HepG2 (cell line): ENCODE data around the gene NNAT. TPM values are rescaled to one million over a fixed set of nuclear protein-coding genes. Genes with fewer than 3 reads are reported as not detected.

Experiments used
- ETV5 ChIP-seq: IDR thresholded peaks from 2 replicates; pipeline ENCODE4 v1.6.1; 2018; ENCODE audit warnings: missing biosample characterization, missing genetic modification reagents, inconsistent platforms, borderline replicate concordance
- FOSL2 ChIP-seq: sonication (generic); formaldehyde crosslinking; IDR thresholded peaks from 2 replicates; pipeline ENCODE4 v1.4.0; 2020; ENCODE audit warnings: missing genetic modification reagents
- NCOA1 ChIP-seq: sonication (generic); formaldehyde crosslinking; IDR thresholded peaks from 2 replicates; pipeline ENCODE4 v1.9.0; 2021; ENCODE audit warnings: missing genetic modification reagents
- RFX5 ChIP-seq: IDR thresholded peaks from 2 replicates; pipeline ENCODE4 v1.6.1; 2011; ENCODE audit warnings: low read depth, low read length, improper control_type of control experiment
- SMC3 ChIP-seq: IDR thresholded peaks from 2 replicates; pipeline ENCODE4 v1.6.1; 2011; ENCODE audit warnings: low read length, improper control_type of control experiment
- THAP11 ChIP-seq: IDR thresholded peaks from 2 replicates; pipeline ENCODE4 v1.6.1; 2016; ENCODE audit warnings: missing biosample characterization, missing genetic modification reagents
- ZFX ChIP-seq: sonication (generic); formaldehyde crosslinking; IDR thresholded peaks from 2 replicates; pipeline ENCODE4 v1.4.0; 2020; ENCODE audit warnings: mild to moderate bottlenecking, low read depth, missing genetic modification reagents, moderate library complexity
- ZNF772 ChIP-seq: sonication (generic); formaldehyde crosslinking; IDR thresholded peaks from 2 replicates; pipeline ENCODE4 v1.5.0; 2020; ENCODE audit warnings: mild to moderate bottlenecking, missing genetic modification reagents
- ZNF775 ChIP-seq: sonication (generic); formaldehyde crosslinking; IDR thresholded peaks from 2 replicates; pipeline ENCODE4 v1.4.0; 2020; ENCODE audit warnings: missing genetic modification reagents, mild to moderate bottlenecking, moderate library complexity, borderline replicate concordance
- polyA plus RNA-seq, 8 experiments: library from polyadenylated mRNA; depleted of rRNA in 3 of 8; stranded (reverse) in 7 of 8; unstranded in 1 of 8; fragments of >200 nt; fragmentation: Illumina TruSeq in 4 of 8; extraction: Trizol in 4 of 8; gene quantifications; 2 replicates each; pipeline versions ENCODE4 v1.2.1 to v1.2.3, GENCODE V29; 2011 to 2016; ENCODE audit warnings: low read depth in 4 of 8, missing spikeins in 1 of 8, mixed read lengths in 1 of 8; ENCODE audit not compliant: insufficient read depth in 1 of 8
- total RNA-seq, 5 experiments: library from RNA; depleted of rRNA; stranded (reverse); fragments of >200 nt; fragmentation: Illumina TruSeq; extraction: Trizol; gene quantifications; 2 replicates each; pipeline ENCODE4 v1.2.3, GENCODE V29; 2016; ENCODE audit warnings: low read depth in 1 of 5
- TF ChIP-seq, protein P1 (sequence below): sonication (generic); formaldehyde crosslinking; IDR thresholded peaks from 2 replicates; pipeline ENCODE4 v1.8.1; 2023; ENCODE audit warnings: missing genetic modification reagents, inconsistent platforms, borderline replicate concordance
- TF ChIP-seq, protein P2 (sequence below): IDR thresholded peaks from 2 replicates; pipeline ENCODE4 v1.4.0; 2020; ENCODE audit warnings: mild to moderate bottlenecking, missing genetic modification reagents

The NNAT gene
- total and polyA plus RNA-seq, 2 of the 13 experiments (the other 11 are each of a cell fraction or from before 2014, with no cell fraction given) = not detected

- TF ChIP-seq, protein P1, sequence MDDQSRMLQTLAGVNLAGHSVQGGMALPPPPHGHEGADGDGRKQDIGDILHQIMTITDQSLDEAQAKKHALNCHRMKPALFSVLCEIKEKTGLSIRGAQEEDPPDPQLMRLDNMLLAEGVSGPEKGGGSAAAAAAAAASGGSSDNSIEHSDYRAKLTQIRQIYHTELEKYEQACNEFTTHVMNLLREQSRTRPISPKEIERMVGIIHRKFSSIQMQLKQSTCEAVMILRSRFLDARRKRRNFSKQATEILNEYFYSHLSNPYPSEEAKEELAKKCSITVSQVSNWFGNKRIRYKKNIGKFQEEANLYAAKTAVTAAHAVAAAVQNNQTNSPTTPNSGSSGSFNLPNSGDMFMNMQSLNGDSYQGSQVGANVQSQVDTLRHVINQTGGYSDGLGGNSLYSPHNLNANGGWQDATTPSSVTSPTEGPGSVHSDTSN (CRISPR knock-in tag) = no peak
- TF ChIP-seq RFX5 = 0 out of 2 replicates have a peak, but pooled peaks have one; percentile 13
- TF ChIP-seq ETV5 = 0 out of 2 replicates have a peak, but pooled peaks have one; percentile 25
- TF ChIP-seq FOSL2 (CRISPR knock-in tag) = 0 out of 2 replicates have a peak, but pooled peaks have one; percentile 17
- TF ChIP-seq NCOA1 (CRISPR knock-in tag) = peak; percentile 47; the same call in 1 of the 2 replicates
- TF ChIP-seq SMC3 = peak; percentile 68
- TF ChIP-seq ZNF772 (CRISPR knock-in tag) = 0 out of 2 replicates have a peak, but pooled peaks have one; percentile 28
- TF ChIP-seq THAP11 (CRISPR knock-in tag) = no peak
- TF ChIP-seq ZNF775 (CRISPR knock-in tag) = no peak
- 0 out of 2 replicates have a peak, but pooled peaks have one; percentile 25 for TF ChIP-seq ZFX (CRISPR knock-in tag)
- TF ChIP-seq, protein P2, sequence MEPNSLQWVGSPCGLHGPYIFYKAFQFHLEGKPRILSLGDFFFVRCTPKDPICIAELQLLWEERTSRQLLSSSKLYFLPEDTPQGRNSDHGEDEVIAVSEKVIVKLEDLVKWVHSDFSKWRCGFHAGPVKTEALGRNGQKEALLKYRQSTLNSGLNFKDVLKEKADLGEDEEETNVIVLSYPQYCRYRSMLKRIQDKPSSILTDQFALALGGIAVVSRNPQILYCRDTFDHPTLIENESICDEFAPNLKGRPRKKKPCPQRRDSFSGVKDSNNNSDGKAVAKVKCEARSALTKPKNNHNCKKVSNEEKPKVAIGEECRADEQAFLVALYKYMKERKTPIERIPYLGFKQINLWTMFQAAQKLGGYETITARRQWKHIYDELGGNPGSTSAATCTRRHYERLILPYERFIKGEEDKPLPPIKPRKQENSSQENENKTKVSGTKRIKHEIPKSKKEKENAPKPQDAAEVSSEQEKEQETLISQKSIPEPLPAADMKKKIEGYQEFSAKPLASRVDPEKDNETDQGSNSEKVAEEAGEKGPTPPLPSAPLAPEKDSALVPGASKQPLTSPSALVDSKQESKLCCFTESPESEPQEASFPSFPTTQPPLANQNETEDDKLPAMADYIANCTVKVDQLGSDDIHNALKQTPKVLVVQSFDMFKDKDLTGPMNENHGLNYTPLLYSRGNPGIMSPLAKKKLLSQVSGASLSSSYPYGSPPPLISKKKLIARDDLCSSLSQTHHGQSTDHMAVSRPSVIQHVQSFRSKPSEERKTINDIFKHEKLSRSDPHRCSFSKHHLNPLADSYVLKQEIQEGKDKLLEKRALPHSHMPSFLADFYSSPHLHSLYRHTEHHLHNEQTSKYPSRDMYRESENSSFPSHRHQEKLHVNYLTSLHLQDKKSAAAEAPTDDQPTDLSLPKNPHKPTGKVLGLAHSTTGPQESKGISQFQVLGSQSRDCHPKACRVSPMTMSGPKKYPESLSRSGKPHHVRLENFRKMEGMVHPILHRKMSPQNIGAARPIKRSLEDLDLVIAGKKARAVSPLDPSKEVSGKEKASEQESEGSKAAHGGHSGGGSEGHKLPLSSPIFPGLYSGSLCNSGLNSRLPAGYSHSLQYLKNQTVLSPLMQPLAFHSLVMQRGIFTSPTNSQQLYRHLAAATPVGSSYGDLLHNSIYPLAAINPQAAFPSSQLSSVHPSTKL (CRISPR knock-in tag) = peak; percentile 47; the same call in 1 of the 2 replicates
Observed at GRCh38 chr20:37543828-37544227, 22.8 kb downstream of the NNAT start (continued).
